OCI-M2 (cell line): Measurements from ENCODE around the gene FAM228A.
"Not testable (repeated sequence)": the region's sequence is repeated elsewhere in the genome, so short reads cannot be mapped to it uniquely, and the experiment has no call there.

Experiments used
- DNase-seq: peaks from one replicate; lab custom pipeline; 2025; ENCODE audit not compliant: unreplicated experiment; lab: John Stamatoyannopoulos, UW

FAM228A gene

GRCh38 chr2:24174851-24175277, at the start of gene FAM228A:
FAM228A (plus strand) TSS chr2:24175053; CDS start chr2:24175481, 428 bp downstream.
- no peak for DNase-seq

GRCh38 chr2:24125956-24126355, 48.9 kb upstream of the FAM228A start:
- DNase-seq = no peak

- no peak for DNase-seq
Measured at GRCh38 chr2:24132543-24132942, 42.3 kb upstream of the FAM228A start.

GRCh38 chr2:24140305-24140704, 34.5 kb upstream of the FAM228A start:
- not testable (repeated sequence) for DNase-seq

- no peak for DNase-seq
Measured at GRCh38 chr2:24147364-24147763, 27.5 kb upstream of the FAM228A start.

- no peak for DNase-seq
Measured at GRCh38 chr2:24152413-24153197, 22.2 kb upstream of the FAM228A start.

GRCh38 chr2:24153478-24153877, 21.4 kb upstream of the FAM228A start:
- no peak for DNase-seq

- no peak for DNase-seq
Measured at GRCh38 chr2:24158131-24158530, 16.7 kb upstream of the FAM228A start.

- no peak for DNase-seq
Measured at GRCh38 chr2:24159708-24160107, 15.1 kb upstream of the FAM228A start.

GRCh38 chr2:24160761-24161160, 14.1 kb upstream of the FAM228A start:
- DNase-seq = no peak

GRCh38 chr2:24162494-24162893, 12.4 kb upstream of the FAM228A start:
- no peak for DNase-seq

- no peak for DNase-seq
Measured at GRCh38 chr2:24163186-24163585, 11.7 kb upstream of the FAM228A start.

GRCh38 chr2:24163601-24164000, 11.3 kb upstream of the FAM228A start:
- DNase-seq = no peak

- DNase-seq = no peak
Measured at GRCh38 chr2:24164416-24164973, 10.4 kb upstream of the FAM228A start.

- DNase-seq = no peak
Measured at GRCh38 chr2:24169023-24169422, 5.8 kb upstream of the FAM228A start.

GRCh38 chr2:24175631-24176187, 856 bp downstream of the FAM228A start:
- DNase-seq = no peak

GRCh38 chr2:24176326-24176725, 1.5 kb downstream of the FAM228A start:
- DNase-seq = no peak

- no peak for DNase-seq
Measured at GRCh38 chr2:24179683-24180082, 4.8 kb downstream of the FAM228A start.

- DNase-seq = no peak
Measured at GRCh38 chr2:24181849-24182248, 7.0 kb downstream of the FAM228A start.

- no peak for DNase-seq
Measured at GRCh38 chr2:24182507-24182906, 7.7 kb downstream of the FAM228A start.

GRCh38 chr2:24183366-24184069, 8.7 kb downstream of the FAM228A start:
- DNase-seq = no peak

GRCh38 chr2:24189551-24189950, 14.7 kb downstream of the FAM228A start:
- no peak for DNase-seq
